GM18517 (cell line): Measurements from ENCODE around the gene PMEL.
"Not testable (repeated sequence)": the region's sequence is repeated elsewhere in the genome, so short reads cannot be mapped to it uniquely, and the experiment has no call there.

Experiments used
- ATAC-seq: cut with Tn5 transposase; IDR thresholded peaks from one replicate; pipeline ENCODE4 v1.9.1; 2021; ENCODE audit warnings: mild to moderate bottlenecking, moderate library complexity; ENCODE audit not compliant: unreplicated experiment

Gene PMEL

DNA sequence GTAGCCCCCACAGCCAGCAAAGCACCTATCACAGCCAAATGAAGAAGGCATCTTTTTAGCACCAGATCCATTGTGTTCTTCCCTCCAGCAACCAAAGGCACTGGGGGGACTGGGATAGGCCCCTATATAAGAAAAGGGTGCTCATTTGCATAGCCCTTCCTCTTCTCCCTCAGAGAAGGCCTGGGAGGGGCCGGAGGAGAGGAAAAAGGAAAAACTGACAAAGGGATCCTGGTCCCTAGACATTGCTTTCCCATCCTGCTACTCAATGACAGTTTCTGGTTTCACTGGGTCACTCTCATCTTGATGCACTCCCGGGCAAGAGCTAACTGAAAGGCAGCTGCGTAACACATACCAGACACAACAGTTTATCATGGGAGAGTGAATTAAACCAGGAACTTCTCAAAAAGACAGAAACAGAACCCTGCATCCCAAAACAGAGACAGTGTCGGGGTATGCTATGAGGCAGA lies at the start of gene PMEL:
Gene PMEL, minus strand, starts transcription at position 102 of the 467 bp plus-strand sequence. Its CDS starts 31 bp downstream, at position 71.
- ATAC-seq = no peak

DNA sequence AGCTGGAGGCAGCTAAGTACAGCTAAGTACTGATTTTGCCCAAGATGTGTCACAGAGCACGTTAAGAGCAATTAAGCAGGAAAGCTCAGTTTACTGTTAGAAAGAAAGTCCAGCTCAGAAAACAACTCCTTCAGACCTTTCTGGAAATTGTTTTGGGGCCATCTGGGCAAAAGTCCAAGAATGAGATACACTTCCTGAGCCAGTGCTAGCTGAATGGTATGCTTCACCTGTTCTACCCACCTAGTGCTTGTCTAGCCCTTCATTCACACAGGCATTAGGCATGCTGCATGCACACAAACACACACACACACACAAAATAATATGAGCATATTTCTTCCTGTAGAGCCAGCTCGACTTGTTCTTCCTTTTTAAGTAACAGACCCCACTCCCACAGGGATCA lies 48.4 kb upstream of the PMEL start:
- ATAC-seq = no peak

DNA sequence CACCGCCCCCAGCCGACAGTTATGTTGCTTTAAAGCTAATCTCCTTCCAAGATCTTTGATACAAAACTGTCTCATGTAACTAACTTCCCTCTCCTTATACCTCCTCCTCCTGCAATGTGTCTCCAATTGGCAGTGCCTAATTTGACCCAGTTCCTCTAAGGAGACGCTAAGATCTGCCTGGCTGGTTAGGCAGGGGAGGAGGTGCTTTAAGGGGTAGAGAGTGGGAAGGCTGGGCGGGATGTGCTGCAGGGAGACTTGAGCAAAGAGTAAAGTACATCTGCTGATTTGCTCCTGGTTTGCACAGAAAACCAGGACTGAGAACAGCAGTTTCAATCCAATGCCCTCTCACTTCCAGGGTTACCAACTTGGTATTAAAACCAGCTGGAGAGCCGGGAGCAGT lies 47.6 kb upstream of the PMEL start:
- ATAC-seq = no peak

DNA sequence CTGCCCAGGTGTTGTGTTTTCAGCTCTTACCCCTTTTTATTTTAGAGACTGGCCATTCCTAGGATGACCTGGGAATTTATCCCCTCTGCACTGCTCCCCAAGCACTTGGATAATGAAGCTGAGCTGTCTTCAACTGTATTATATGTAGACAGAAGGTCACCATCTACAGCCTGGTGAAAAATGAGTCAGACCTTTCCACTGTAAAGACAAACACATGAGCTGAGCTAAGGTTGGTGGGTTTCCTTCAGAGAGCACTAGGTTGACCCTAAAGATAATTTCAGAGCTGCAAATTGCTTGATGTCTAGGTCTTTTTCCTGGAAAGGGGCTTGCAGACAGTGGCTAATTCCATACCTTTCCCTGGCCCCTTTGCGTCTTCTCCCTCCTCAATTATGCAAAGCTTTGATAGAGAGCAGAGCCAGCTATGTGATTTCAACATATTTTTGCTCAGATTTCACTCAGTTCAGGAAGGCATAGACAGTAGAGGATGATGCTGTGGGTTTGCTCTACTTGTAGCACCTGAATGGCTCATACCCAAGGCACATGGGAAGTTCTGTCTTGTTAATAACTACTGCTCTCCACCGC lies 45.8 kb upstream of the PMEL start:
- no peak for ATAC-seq

DNA sequence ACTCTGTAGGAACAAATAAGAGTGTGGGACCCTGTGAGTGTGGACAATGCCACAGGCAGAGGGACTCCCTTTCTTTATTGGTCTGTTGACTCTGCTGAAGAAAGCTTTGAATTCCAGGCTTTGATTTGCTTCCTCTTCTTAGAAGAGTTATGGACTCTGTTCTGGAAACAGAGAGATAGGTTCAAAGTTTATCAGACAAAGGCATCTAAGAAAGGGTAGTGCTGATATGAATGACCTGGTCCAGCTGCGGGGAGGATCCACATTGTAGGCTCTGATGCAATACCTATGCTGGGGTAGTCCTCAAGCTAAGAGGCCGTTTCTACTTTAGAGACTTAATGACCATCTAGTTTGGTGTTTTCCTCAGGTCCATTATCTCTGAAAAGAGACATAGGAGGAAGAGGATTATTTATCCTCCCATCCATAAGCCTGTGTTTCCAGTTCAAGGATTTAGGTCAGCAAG lies 44.3 kb upstream of the PMEL start:
- no peak for ATAC-seq

DNA sequence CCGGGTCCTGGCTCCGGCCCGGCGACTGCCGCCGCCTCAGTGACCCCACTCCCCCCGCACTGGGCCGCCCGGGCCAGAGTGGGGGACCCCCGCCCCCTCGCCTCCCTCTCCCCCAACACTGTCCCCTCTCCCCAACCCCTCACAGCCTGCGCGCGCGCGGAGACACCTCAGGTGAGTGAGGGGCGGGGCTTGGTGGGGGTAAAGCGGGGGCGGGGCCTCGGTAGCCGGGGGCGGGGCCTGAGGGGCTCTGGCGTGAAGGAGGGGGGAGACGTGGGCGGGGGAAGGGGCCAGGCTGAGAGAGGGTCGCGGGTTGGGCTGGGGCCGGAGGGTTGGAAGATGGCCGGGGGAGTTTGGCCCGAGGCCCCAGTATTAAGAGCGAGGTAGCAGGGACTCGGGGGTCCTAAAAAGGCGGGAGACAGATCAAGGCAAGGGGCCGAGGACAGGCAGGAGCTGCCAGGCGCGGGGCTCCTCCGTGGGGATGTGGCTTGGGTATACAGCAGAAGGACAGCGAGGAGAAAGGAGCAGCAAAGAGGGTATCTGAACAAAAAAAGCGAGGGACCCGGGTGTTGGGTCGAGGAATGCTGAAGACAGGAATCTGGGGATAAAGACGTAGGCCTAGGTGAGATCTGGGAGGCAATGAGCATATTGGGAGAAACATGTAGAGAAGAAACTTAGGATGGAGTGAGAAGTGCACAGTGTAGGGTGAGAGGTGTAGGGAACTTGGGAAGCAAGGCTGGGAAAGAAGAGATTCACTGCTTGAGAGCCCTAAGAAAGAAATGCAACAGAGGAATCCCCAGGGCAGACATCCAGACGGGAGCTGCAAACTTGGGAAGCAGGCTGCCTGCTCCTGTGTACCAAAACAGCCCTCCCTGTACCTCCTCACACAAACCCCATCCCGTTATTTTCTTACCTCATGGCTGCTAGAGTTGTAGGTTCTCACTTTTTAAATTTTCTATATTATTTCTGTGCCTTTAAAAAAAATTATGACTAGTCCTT lies 42.0 kb upstream of the PMEL start:
- no peak for ATAC-seq

DNA sequence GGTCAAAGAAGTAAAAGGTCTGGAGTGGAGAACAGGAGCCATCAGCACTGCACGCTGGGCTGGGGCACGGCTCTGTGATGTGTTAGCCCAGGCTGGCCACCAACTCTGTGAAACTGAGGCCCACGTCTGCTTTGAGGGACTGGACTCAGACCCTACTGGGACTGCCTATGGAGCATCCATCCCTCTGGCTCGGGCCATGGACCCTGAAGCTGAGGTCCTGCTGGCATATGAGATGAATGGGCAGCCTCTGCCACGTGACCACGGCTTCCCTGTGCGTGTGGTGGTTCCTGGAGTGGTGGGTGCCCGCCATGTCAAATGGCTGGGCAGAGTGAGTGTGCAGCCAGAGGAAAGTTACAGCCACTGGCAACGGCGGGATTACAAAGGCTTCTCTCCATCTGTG lies 38.4 kb upstream of the PMEL start:
- ATAC-seq = no peak

DNA sequence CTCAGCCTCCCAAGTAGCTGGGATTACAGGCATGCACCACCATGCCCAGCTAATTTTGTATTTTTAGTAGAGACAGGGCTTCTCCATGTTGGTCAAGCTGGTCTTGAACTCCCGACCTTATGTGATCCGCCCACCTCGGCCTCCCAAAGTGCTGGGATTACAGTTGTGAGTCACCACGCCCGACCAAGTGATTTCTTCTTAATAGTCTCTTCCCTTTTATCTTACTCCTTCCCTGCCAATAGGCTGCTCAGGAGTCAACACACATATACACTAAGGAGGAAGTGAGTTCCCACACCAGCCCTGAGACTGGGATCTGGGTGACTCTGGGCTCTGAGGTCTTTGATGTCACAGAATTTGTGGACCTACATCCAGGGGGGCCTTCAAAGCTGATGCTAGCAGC lies 37.5 kb upstream of the PMEL start:
- not testable (repeated sequence) for ATAC-seq

DNA sequence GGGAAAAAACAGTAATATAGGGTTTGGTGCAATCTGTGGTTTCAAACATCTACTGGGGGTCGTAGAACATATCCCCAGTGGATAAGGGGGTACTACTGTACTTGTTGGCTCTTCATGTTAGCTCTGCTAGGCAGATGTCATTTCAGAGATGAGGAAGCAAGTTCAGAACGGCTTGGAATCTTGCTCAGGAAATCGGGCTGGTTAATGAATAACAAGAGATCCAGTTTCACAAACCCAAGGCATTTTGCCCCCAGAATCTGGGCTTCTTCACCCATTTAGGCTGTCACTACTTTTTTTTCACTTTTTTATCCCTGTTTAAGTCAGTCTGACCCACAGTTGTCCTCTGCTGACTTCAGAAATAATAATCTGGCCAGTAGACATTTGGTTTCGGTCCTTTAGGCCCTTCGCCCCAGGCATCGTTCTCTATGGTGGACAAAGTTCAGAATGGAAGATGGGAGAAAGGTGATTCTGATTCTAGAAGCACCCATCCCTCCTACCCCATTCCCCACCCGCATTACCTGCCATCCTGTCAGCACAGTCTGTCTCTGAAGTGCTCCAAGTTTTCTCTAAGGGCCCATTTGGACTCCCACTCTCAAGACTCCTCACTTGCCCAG lies 35.8 kb upstream of the PMEL start:
- ATAC-seq = no peak

DNA sequence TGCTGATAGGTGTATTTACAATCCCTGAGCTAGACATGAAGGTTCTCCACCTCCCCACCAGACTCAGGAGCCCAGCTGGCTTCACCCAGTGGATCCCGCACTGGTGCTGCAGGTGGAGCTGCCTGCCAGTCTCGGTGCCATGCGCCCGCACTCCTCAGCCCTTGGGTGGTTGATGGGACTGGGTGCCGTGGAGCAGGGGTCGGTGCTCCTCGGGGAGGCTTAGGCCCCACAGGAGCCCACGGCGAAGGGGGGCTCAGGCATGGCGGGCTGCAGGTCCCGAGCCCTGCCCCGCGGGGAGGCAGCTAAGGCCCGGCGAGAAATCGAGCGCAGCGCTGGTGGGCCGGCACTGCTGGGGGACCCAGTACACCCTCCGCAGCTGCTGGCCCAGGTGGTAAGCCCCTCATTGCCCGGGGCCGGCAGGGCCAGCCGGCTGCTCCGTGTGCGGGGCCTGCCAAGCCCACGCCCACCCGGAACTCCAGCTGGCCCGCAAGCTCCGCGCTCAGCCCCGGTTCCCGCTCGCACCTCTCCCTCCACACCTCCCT lies 34.2 kb upstream of the PMEL start:
- ATAC-seq = not testable (repeated sequence)

DNA sequence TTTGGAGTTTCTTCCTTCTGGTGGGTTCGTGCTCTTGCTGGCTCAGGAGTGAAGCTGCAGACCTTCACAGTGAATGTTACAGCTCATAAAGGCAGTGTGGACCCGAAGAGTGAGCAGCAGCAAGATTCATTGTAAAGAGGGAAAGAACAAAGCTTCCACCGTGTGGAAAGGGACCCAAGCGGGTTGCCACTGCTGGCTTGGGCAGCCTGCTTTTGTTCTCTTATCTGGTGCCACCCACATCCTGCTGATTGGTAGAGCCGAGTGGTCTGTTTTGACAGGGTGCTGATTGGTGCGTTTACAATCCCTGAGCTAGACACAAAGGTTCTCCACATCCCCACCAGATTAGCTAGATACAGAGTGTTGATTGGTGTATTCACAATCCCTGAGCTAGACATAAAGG lies 33.7 kb upstream of the PMEL start:
- ATAC-seq = not testable (repeated sequence)

DNA sequence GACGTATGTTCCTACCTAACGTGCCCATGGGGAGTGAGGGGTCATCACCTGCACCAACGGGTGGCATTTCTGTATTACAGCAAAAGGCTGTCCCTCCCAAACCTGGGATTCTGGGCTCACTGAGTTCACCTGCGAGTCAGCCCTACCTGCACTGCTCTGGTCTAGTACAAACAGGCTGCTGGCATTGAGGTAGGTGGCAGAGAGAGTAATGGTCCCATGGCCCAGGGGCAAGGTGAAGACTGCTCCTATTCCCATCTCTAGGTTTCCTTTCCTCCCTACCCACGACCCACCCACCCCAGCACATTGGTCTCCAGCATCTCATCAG lies 31.7 kb upstream of the PMEL start:
- ATAC-seq = no peak

DNA sequence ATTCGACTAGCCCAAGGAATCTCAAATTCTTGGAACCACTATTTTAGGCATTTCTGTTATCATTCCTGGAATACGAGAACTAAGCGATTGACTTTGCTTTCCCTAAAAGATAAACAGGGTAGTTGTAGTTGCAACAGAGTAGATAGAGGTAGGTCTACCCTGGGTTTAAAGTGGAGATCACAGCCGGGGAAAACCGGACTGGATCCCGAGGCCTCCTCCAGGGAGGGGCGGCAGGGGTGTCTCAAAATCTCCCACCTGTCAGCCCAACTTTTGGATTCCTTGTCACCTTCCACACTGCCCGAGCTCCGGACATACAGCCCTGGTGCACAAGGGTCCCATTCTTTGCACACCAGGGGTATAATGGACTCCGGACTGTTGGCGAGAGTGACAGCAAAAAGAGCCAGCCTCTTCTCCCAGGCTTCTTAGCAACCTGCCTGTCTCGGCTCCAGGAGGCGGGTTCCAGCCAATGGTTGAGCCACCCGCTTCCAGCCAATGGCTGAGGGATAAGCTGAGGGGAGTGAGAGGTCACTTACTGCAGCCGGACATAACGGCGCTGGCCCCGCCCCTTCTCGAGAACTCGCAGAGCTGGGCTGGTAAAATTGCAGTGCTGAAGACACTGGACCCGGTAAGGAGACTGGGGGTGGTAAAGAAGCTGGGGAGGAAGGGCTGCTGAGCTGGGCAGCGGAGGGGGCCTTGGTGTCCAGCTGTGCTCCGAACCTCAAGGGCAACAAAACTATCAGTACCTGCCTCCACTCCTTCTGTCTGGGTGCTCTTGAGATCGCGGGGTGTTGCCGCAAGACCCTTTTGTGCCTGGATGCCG lies 31.1 kb upstream of the PMEL start, which contains the start of gene SUOX:
Gene SUOX, plus strand, starts transcription at position 562 of the 820 bp plus-strand sequence. CDS start 4,946 bp downstream, outside the sequence.
- ATAC-seq = peak; percentile 97

DNA sequence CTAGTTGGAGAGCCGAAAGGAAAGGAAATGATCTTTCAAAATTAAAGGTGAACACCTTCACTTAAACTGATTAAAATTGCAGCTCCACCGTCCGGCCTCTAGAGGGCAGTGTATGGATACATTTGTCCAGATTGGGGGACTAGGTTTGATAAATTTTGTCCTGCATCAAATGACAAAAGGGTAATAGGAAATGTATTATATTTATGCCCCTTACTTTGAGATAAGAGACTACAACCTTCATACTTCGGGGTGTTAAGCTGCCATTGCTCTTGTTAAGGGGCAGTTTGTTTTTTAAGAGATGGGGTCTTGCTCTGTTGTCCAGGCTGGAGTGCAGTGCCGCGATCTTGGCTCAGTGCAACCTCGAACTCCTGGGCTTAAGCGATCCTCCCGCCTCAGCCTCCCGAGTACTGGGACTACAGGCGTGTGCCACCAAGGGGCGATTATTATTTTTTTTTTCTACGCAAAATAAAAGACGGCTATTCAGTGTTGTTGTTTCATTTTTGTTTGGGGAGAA lies 30.4 kb upstream of the PMEL start:
- ATAC-seq = no peak

DNA sequence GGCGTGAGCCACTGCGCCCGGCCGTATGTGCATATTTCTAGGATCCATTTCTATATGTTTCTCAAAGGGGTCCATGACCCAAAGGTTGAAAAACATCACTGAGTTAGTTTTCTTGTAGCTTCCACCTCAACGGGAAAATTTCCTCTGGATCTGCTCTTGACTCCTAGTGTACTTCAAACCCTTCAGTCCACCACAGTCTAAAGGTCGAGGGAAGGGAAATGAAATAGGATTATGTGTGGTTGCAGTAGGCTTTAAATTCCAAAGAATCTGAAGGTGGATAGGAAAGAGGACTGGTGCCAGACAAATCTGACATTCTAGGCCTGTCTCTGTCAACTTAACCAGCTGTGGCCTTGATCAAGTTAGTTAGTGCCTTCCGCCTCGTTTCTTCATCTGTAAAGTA lies 29.5 kb upstream of the PMEL start:
- ATAC-seq = no peak

DNA sequence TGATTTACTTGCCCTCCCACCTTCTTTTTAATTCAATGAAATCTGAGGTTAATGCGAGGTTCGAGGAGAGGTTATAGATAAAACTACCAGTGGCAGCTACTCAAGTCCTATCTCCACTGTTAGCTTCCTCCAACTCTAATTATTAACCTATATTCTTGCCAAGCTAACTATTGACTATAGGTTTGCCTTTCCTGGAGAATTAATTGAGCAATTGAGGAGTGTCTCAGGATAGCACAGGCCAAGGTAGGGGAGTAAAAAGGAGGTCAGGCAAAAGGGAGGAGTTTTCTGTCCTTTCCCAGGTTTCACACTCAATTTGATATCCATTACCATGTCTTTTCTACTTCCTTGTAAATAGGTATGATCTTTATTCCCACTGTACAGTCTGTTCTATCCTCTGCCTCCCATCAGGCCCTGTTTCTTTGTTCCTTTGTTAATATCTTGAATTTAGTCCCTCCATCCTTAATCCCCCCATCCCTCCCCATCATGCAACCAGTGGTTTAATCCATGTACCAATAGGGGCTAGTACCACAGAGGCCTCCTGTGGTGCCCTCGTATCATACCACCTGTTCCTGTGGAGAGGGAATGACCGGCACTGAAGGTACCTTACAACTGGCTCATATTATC lies 27.5 kb upstream of the PMEL start:
- ATAC-seq = no peak

DNA sequence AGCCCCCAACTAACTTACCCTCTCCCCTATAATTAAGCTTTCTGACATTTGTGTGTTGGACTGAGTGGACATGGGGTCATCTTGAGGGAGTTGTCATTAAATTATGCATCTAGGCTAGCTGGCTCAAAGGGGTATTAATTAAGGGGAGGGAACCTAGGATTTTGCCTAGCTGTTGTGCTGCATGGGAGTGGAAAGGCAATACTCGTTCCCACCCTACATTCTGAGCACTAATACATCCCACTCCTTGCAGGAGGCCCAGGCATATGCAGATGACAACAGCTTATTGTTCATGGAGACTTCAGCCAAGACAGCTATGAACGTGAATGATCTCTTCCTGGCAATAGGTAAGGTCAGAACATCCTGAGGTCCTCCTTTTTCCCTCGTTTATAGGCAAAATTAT lies 25.3 kb upstream of the PMEL start:
- no peak for ATAC-seq

DNA sequence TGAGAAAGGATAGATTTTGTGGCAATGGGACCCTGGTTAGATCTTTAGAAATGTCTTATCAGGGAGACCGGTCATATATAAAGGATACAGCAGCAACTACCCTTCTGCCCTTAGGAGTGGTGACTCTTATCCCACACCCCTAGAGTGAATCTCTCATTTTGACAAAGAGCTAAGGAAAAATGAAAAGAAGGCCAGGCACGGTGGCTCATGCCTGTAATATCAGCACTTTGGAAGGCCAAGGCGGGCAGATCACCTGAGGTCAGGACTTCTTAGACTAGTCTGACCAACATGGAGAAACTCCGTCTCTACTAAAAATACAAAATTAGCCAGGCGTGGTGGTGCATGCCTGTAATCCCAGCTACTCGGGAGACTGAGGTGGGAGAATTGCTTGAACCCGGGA lies 20.1 kb upstream of the PMEL start:
- not testable (repeated sequence) for ATAC-seq

DNA sequence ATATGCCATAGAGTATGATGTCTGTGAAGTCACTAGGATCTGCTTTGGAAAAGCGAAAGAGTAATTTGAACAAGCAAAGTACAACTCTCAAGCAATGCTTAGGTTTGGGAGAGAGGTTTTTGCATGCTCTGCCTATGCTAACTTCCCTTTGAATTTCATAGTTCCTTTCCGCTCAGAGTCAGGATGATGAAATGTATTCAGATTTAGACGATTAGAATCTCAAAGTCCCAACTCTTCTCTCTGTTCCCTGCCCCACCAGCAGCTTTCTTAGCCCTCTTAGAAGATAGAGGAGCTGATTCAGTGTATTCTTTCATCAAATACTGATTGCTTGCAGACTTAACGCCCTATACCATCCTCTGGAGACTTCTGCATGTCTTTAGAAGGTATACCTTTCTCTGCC lies 19.5 kb upstream of the PMEL start:
- no peak for ATAC-seq

DNA sequence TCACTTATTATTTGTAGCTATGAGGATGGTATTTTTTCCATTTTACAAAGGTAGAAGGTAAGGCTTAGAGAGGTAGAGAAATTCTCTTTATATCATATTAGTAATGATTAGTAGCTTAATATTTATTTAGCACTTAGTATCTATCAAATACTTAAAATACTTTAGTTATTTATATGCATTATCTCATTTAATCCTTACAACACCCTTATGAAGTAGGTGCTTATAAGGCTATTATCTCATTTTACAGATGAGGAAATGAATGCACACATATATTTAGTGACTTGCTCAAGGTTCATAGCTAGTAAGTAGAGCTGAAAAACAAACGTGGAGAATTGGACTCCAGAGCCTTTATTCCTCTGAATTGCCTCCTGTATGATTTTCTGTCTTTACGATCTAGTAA lies 19.0 kb upstream of the PMEL start:
- no peak for ATAC-seq
